GM18870 (cell line): ENCODE measurements around the gene COL9A1.

Experiments
- ATAC-seq: cut with Tn5 transposase; IDR thresholded peaks from one replicate; pipeline ENCODE4 v1.9.1; 2021; ENCODE audit warnings: moderate library complexity; ENCODE audit not compliant: unreplicated experiment

Gene COL9A1

GRCh38 chr6:70236343-70236742 lies 66.5 kb downstream of the COL9A1 start:
- no peak for ATAC-seq

DNA sequence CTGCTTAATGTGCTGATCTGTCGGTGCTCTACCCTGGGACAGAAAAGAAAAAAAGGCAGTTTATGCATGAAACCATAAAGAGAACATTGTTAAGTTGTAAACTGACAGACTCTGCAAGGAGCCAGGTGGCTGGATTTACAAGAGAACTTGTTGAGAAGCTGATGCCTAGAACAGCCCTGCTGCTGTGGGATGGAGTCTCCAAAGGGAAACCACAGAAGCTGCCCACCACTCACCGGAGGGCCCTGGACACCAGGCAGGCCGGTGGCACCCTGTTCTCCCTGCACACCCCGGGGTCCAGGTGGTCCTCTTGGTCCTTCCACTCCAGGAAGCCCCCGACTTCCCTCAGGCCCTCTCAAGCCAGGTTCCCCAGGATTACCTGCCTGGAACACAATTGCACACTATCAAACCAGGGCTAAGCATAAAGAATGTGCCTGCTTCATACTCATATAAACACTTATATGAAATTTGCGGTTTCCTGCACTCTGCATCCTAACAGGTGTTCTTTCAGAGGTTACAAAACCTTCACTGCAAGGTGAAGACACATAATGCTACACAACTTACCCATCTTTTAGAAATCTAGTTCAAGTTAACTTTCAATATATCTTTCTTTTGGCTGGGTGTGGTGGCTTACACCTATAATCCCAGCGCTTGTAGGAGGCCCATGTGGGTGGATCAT lies 68.2 kb downstream of the COL9A1 start:
- no peak for ATAC-seq

- no peak for ATAC-seq
Measured at GRCh38 chr6:70231311-70231710, 71.6 kb downstream of the COL9A1 start.

- ATAC-seq = no peak
Measured at GRCh38 chr6:70225055-70225454, 77.8 kb downstream of the COL9A1 start.

DNA sequence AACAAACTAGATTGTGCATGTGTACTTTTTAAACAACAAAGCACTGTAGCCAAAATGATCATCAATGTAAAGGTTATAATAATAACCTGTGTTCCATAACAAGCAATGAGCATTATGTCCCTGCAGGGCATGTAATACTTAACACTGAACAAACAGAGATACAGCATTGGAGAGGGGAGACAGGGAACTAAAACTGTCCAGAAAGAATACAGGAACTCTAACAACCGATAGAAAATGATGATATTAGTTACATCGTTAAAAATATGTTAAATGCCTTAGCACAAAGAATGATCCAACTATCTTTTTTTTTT lies 80.5 kb downstream of the COL9A1 start:
- no peak for ATAC-seq

DNA sequence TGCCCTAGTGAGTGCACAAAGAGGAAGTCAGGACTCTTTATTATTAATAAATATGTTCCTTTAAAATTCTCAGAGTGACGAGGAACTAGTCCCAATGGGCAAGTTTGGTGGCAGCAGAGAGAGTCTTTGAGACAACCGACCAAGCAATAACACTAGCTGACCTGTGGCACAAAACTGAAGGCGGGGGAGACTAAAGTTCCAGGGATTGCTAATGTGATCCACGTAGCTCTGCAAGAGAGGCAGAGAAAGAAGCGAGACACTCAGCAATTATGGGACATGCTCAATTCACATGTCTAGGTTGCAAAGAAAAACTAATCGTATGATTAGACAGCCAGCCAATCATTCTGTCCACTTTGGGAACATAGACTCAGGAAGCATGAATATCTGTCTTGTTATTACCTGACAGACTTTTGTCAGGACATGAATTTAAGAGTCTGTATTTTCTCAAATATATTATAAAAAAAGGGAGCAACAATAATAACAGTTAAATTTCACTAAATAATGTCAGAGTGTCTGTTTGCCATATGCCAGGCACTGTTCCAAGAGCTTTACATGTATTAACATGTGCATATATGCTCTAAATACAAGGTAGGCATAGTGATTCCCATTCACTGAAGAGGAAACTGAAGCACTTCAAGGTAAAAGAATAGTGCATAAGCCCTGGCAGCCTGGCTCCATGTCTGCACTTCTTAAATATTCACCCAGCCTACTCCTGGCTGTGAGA lies 81.0 kb downstream of the COL9A1 start:
- ATAC-seq = no peak

DNA sequence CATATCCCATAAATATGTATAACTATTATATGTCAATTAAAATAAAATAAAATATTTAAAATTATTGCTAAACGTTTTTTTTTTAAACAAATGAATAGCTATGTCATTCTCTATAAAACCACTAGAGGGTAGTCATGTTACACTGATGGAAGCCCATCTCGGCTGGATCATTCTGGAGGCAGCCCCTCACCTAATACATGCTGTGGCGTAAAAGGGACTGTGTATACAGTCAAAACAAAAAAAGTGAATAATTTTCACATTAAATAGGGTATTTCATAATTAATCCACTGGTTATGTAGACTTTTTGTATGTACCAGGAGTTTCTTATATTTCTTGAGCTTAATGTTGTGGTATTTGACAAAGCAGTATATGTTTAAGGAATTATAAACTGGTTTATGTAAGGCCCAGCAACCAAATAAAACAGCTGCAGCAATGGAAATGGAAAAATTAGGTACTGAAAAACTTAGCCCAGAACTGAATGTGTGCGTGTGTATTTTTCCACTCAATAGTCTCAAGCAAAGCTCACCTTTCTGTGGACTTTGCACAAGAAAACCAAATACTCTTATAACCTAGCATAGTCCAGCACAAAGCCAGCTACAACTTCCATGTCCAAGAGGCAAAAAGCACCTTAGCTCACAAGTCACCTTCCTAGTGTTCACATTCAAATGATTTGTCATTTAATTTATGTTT lies 81.7 kb downstream of the COL9A1 start:
- peak; percentile 62 for ATAC-seq

DNA sequence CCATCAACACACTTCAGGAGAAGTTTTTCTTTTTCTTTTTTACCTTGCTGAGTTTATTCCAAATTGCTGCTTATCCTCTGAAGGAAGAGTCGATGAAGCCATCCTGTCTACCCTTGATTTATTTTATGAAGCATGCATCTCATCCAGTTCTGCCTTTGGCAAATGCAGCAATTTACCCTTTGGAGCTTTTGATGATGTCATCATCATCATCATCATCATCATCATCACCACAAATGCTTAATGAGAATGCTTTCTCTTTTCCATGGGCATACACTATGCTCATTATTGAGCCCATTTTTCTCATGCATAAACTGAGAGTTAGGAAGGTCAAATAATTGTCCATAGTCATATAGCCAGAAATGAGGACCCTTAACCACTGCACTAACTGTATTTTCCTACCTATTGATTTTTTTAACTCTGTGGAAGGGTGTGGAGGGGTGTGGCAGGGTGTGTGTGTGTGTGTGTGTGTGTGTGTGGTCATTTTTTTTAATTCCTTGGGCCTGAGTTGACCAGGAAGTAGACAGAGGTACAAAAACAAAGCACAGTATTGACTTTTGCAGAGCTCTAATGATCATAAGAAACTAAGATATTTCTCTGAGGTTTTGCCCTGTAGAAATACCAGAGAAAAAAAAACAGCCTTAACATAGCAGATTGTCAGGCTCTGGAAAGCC lies 82.8 kb downstream of the COL9A1 start:
- no peak for ATAC-seq

GRCh38 chr6:70216767-70217166 lies 86.1 kb downstream of the COL9A1 start:
- ATAC-seq = no peak

DNA sequence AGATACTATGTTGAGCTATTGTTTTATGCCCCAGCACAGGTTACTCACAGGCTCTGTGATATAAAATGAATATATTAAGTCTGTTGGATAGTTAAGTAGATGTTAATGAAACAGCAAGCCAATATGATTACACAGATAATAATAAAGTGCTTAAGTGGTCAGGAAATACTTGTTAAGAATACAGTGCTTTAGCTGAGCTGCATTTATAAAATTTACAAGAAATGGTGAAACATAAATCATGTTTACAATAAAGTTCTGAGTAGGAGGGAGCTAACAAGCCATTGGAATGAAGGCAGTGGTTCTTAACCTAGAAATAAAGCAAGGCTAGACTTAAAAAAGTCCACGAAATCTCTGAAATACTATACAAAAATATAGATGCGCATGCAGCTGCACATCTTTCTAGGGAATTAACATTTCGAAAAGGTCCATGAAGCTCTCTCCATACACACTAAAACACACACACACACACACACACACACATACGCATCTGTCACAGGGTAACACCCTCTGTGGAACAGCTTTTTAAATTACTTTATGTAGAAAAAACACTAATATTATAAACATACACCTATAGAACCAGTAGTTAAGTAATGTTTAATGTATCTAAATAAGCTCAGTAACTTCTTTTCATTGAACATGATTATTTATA lies 87.3 kb downstream of the COL9A1 start:
- ATAC-seq = no peak

- ATAC-seq = no peak
Measured at GRCh38 chr6:70210462-70210861, 92.4 kb downstream of the COL9A1 start.

DNA sequence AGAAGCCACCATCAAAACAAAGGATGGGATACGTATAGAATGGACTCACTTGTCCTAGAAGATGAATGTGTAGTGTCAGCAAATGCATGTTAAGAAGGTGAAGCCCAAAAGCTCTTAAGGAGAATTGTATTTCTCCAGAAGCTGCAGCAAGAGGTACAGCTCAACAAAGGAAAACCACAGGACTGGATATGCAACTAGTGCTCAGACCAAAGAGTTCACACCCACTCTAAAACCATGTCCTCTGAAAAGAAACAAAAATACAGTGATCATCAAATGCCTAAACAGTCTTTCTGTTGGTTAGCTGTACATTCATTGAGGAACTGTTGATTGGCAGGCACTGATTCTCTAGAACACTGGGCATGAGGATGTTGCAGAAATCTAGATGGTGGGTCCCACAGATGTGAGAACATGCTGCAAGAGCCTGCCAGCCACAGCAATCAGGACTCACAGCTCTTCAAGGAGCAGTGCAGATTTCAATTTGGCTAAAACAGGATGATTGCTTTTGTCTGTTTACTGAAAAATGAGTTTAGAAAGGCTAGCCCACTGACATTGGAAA lies 94.6 kb downstream of the COL9A1 start:
- no peak for ATAC-seq

DNA sequence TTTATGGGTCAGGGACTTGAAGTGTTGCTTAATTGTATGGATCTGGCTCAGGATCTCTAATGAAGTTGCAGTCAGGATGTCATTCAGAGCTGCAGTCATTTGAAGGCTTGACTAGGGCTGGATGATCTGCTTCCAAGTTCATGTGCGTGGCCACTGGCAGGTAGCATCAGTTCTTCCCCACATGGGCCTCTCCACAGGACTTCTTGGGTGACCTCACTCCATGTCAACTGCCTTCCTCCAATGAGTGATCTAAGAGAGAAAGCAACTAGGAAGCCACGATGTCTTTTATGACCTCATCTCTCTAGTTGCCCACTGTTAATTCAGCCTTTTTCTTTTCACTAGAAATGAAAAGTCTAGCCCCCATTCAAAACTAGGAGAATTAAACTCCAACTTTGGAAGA lies 104.1 kb downstream of the COL9A1 start:
- ATAC-seq = no peak

GRCh38 chr6:70196531-70196930 lies 106.4 kb downstream of the COL9A1 start:
- ATAC-seq = no peak

- no peak for ATAC-seq
Measured at GRCh38 chr6:70194421-70194820, 108.5 kb downstream of the COL9A1 start.

DNA sequence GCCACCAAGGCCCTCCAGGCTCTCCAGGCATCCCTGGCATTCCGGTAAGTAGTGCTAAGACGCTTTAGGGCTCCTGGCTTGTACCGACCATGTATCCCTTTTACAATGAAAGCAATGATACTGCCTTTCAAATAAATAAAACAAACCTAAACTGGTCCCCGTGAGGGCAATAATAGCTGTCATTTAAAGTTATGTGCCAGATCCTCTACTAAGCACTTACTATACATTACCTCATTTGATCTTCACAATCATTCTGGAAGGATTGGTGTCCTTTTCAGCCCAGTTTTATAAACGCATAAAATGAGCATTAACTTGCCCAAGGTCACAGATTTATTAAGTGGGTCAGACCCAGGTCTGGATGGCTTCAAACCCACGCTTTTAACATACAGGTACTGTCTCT lies 114.7 kb downstream of the COL9A1 start:
- no peak for ATAC-seq

DNA sequence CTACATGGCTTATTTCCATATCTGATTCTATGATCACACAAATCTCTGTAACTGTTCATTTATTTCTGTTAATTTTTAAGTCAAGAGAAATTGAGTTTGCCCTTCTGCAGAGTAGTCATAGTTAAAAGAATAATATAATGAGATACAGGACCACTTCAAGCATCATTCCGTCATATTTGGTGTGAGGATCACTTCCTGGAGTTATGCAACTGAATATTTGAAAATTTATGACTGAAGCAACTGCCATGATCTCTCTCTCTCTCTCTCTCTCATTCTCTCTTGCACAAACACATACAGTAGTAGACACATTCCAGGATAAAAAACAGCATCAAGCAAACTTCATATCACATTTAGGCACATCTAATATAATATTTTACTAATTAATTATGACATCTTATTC lies 116.4 kb downstream of the COL9A1 start:
- ATAC-seq = no peak

GRCh38 chr6:70184723-70185122 lies 118.2 kb downstream of the COL9A1 start:
- ATAC-seq = no peak

DNA sequence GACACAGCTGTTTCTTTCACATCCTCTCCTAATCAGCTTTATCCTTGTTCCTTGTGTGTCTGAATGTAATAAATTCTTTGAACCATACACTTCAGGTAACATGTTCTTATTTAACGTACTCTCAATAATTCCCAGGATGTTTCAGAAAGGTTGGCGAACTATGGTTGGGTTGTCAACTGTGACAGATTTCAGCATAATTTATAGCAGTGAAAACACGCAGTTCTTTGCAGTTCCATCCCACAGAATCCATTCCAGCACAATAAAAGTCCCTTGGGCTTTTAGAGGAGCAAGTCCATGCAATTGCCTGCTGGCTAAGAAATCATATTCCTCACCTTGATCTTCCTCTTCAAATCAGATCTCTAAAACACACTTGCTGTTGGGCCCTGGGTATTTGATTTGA lies 119.3 kb downstream of the COL9A1 start:
- ATAC-seq = no peak

- peak; percentile 82 for ATAC-seq
Measured at GRCh38 chr6:70180901-70181599, 121.8 kb downstream of the COL9A1 start.
